GM12878 (cell line): Measurements from ENCODE around the gene NHLRC4. TPM values are rescaled to one million over a fixed set of nuclear protein-coding genes. Genes with fewer than 3 reads are reported as not detected.

ENCODE experiments used
- BCL3 ChIP-seq: IDR thresholded peaks from 2 replicates; pipeline ENCODE4 v1.6.1; 2011; ENCODE audit warnings: borderline replicate concordance, low read depth, mild to moderate bottlenecking, moderate library complexity, low read length; ENCODE audit not compliant: insufficient read depth, poor library complexity, severe bottlenecking
- CHD1 ChIP-seq: IDR thresholded peaks from 2 replicates; pipeline ENCODE4 v1.6.1; 2012; ENCODE audit warnings: low read depth, low read length, improper control_type of control experiment
- CREM ChIP-seq: IDR thresholded peaks from 2 replicates; pipeline ENCODE4 v1.6.1; 2014; ENCODE audit warnings: antibody characterized with exemption, low read depth
- ETV6 ChIP-seq, 2 experiments: fragments of 450-650 bp in 1 of 2; IDR thresholded peaks in 1 of 2; conservative IDR thresholded peaks in 1 of 2; 2 replicates each; pipeline ENCODE4 v1.6.1; 2014; ENCODE audit warnings: antibody characterized with exemption in 1 of 2, borderline replicate concordance in 1 of 2, low read depth in 1 of 2, mild to moderate bottlenecking in 1 of 2, moderate library complexity in 1 of 2
- FOXK2 ChIP-seq: fragments of 450-650 bp; IDR thresholded peaks from 2 replicates; pipeline ENCODE4 v1.6.1; 2017; ENCODE audit warnings: mild to moderate bottlenecking, moderate library complexity
- HDAC6 ChIP-seq: fragments of 200-600 bp; sonication (generic); IDR thresholded peaks from one replicate; pipeline ENCODE4 v1.8.0; 2017; ENCODE audit warnings: antibody characterized with exemption; ENCODE audit not compliant: unreplicated experiment
- IRF5 ChIP-seq: fragments of 450-650 bp; IDR thresholded peaks from 2 replicates; pipeline ENCODE4 v1.6.1; 2017; ENCODE audit warnings: borderline replicate concordance
- MEF2B ChIP-seq: fragments of 450-650 bp; IDR thresholded peaks from 2 replicates; pipeline ENCODE4 v1.6.1; 2018; ENCODE audit warnings: mild to moderate bottlenecking, moderate library complexity; ENCODE audit not compliant: partially characterized antibody, poor library complexity, severe bottlenecking
- NFXL1 ChIP-seq: fragments of 450-650 bp; IDR thresholded peaks from 2 replicates; pipeline ENCODE4 v1.6.1; 2017; ENCODE audit warnings: antibody characterized with exemption, mild to moderate bottlenecking, borderline replicate concordance
- NR2C1 ChIP-seq: fragments of 450-650 bp; IDR thresholded peaks from 2 replicates; pipeline ENCODE4 v1.6.1; 2017; ENCODE audit warnings: antibody characterized with exemption, mild to moderate bottlenecking, moderate library complexity
- PML ChIP-seq: IDR thresholded peaks from 2 replicates; pipeline ENCODE4 v1.6.1; 2012; ENCODE audit warnings: low read length, inconsistent platforms
- RB1 ChIP-seq: fragments of 450-650 bp; formaldehyde crosslinking; IDR thresholded peaks from 2 replicates; pipeline ENCODE4 v1.6.1; 2017; ENCODE audit warnings: mild to moderate bottlenecking, borderline replicate concordance
- RELB ChIP-seq: fragments of 450-650 bp; IDR thresholded peaks from 2 replicates; pipeline ENCODE4 v1.6.1; 2017; ENCODE audit warnings: low read depth, mild to moderate bottlenecking, moderate library complexity
- RUNX3 ChIP-seq: IDR thresholded peaks from 2 replicates; pipeline ENCODE4 v1.6.1; 2012; ENCODE audit warnings: low read length, inconsistent platforms
- SIX5 ChIP-seq: IDR thresholded peaks from 2 replicates; pipeline ENCODE4 v1.6.1; 2011; ENCODE audit warnings: mild to moderate bottlenecking, low read depth, low read length, moderate library complexity; ENCODE audit not compliant: severe bottlenecking
- SKIL ChIP-seq: fragments of 450-650 bp; IDR thresholded peaks from 2 replicates; pipeline ENCODE4 v1.6.1; 2017; ENCODE audit warnings: mild to moderate bottlenecking, low read depth, inconsistent platforms; ENCODE audit not compliant: poor library complexity, severe bottlenecking
- SP1 ChIP-seq: IDR thresholded peaks from one replicate; pipeline ENCODE4 v1.6.1; 2011; ENCODE audit warnings: low read depth, low read length
- SUPT20H ChIP-seq: IDR thresholded peaks from 2 replicates; pipeline ENCODE4 v1.6.1; 2011; ENCODE audit warnings: low read depth, mild to moderate bottlenecking, low read length, moderate library complexity, borderline replicate concordance; ENCODE audit not compliant: control insufficient read depth
- TAF1 ChIP-seq: IDR thresholded peaks from 2 replicates; pipeline ENCODE4 v1.6.1; 2011; ENCODE audit warnings: mild to moderate bottlenecking, low read depth, low read length, borderline replicate concordance
- TARDBP ChIP-seq: IDR thresholded peaks from 2 replicates; pipeline ENCODE4 v1.6.1; 2016; ENCODE audit warnings: borderline replicate concordance
- YBX1 ChIP-seq: fragments of 450-650 bp; IDR thresholded peaks from 2 replicates; pipeline ENCODE4 v1.6.1; 2016; ENCODE audit warnings: antibody characterized with exemption
- ZBED1 ChIP-seq: IDR thresholded peaks from 2 replicates; pipeline ENCODE4 v1.6.1; 2016; ENCODE audit warnings: borderline replicate concordance
- ZBTB33 ChIP-seq: fragments of 450-650 bp; IDR thresholded peaks from 2 replicates; pipeline ENCODE4 v1.6.1; 2017; ENCODE audit warnings: mild to moderate bottlenecking
- polyA plus RNA-seq, 11 experiments: library from polyadenylated mRNA; depleted of rRNA in 4 of 11; unstranded in 6 of 11; stranded (reverse) in 5 of 11; fragments of >200 nt; fragmentation: Nextera tagmentation in 4 of 11; fragmentation: Illumina TruSeq in 1 of 11; extraction: Ambion mirVana in 4 of 11; extraction: Trizol in 1 of 11; gene quantifications; 1 replicate in 1 of 11; 2 replicates in 10 of 11; pipeline versions ENCODE4 v1.2.1 to v1.2.3, GENCODE V29; 2011 to 2016; ENCODE audit warnings: inconsistent platforms in 2 of 11, missing spikeins in 2 of 11, low read depth in 1 of 11
- total RNA-seq, 4 experiments: library from RNA; depleted of rRNA in 3 of 4; stranded (reverse); fragments of >200 nt in 3 of 4; fragmentation: Illumina TruSeq in 1 of 4; extraction: Trizol in 1 of 4; gene quantifications; 2 replicates each; pipeline versions ENCODE4 v1.2.1 to v1.2.3, GENCODE V29; 2013 to 2021

Gene NHLRC4
- total and polyA plus RNA-seq, 10 of the 15 experiments (the other 5 are each of a cell fraction or from before 2014, with no cell fraction given): 0.07 to 1.1 (median 0.57) TPM; not detected in 3

GRCh38 chr16:589658-590187, 22.9 kb downstream of the NHLRC4 start, which contains the start of gene RAB40C (continued):
- TF ChIP-seq BCL3: no peak
- TF ChIP-seq RELB: peak; percentile 50; the same call in 1 of the 2 replicates
- no peak for TF ChIP-seq FOXK2
- no peak for TF ChIP-seq SUPT20H
- TF ChIP-seq SP1: peak; percentile 94
- TF ChIP-seq ZBTB33: no peak; the same call in 1 of the 2 replicates
- no peak for TF ChIP-seq ZBED1
- TF ChIP-seq NFXL1: no peak
- TF ChIP-seq RB1: no peak
- peak; percentile 41; the same call in 1 of the 2 replicates for TF ChIP-seq NR2C1
- no peak for TF ChIP-seq ETV6 (conservative IDR thresholded peaks at IDR 0.05 in 1 of 2, IDR thresholded peaks at IDR 0.05 in 1 of 2; ENCODE audit: borderline replicate concordance in 1 of 2, low read depth in 1 of 2)
- TF ChIP-seq PML: no peak
- TF ChIP-seq SKIL: no peak
- no peak for TF ChIP-seq HDAC6
- no peak for TF ChIP-seq TARDBP
- no peak for TF ChIP-seq CHD1
- TF ChIP-seq MEF2B: no peak
- TF ChIP-seq IRF5: no peak
- no peak for TF ChIP-seq SIX5
- no peak for TF ChIP-seq RUNX3
- no peak for TF ChIP-seq YBX1
- TF ChIP-seq CREM: peak; percentile 59
- no peak for TF ChIP-seq TAF1
